ENCODE data around the gene FAM83E. TPM values are rescaled to one million over a fixed set of nuclear protein-coding genes. Genes with fewer than 3 reads are reported as not detected.

The FAM83E gene
- total RNA-seq, 1 experiment from 2014 or later: 8.8 TPM

DNA sequence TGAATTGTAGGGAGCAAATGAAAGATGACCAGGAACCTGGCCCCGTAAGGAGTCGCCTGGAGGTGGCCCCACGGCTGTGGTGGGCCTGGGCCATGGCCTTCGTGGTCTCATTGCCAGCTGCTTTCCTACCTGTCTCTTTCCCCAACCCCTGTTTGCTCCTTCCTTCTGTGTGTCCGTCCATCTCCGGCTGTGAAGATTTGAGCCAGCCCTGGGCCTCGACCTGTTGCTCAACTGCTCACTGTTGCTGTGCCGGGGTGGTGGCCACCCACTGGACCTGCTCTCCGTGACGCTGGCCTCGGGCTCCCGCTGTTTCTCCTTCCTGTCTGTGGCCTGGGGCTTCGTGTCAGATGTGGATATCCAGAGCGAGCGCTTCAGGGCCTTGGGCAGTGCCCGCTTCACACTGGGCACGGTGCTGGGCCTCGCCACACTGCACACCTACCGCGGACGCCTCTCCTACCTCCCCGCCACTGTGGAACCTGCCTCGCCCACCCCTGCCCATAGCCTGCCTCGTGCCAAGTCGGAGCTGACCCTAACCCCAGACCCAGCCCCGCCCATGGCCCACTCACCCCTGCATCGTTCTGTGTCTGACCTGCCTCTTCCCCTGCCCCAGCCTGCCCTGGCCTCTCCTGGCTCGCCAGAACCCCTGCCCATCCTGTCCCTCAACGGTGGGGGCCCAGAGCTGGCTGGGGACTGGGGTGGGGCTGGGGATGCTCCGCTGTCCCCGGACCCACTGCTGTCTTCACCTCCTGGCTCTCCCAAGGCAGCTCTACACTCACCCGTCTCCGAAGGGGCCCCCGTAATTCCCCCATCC is 13.8 kb upstream of the FAM83E start (continued):
- TF ChIP-seq, protein P1, sequence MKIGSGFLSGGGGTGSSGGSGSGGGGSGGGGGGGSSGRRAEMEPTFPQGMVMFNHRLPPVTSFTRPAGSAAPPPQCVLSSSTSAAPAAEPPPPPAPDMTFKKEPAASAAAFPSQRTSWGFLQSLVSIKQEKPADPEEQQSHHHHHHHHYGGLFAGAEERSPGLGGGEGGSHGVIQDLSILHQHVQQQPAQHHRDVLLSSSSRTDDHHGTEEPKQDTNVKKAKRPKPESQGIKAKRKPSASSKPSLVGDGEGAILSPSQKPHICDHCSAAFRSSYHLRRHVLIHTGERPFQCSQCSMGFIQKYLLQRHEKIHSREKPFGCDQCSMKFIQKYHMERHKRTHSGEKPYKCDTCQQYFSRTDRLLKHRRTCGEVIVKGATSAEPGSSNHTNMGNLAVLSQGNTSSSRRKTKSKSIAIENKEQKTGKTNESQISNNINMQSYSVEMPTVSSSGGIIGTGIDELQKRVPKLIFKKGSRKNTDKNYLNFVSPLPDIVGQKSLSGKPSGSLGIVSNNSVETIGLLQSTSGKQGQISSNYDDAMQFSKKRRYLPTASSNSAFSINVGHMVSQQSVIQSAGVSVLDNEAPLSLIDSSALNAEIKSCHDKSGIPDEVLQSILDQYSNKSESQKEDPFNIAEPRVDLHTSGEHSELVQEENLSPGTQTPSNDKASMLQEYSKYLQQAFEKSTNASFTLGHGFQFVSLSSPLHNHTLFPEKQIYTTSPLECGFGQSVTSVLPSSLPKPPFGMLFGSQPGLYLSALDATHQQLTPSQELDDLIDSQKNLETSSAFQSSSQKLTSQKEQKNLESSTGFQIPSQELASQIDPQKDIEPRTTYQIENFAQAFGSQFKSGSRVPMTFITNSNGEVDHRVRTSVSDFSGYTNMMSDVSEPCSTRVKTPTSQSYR (CRISPR knock-in tag; IDR thresholded peaks at IDR 0.05): no peak
- TF ChIP-seq, protein P2, sequence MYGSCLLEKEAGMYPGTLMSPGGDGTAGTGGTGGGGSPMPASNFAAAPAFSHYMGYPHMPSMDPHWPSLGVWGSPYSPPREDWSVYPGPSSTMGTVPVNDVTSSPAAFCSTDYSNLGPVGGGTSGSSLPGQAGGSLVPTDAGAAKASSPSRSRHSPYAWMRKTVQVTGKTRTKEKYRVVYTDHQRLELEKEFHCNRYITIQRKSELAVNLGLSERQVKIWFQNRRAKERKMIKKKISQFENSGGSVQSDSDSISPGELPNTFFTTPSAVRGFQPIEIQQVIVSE (CRISPR knock-in tag; IDR thresholded peaks at IDR 0.05; ENCODE audit: borderline replicate concordance): no peak

DNA sequence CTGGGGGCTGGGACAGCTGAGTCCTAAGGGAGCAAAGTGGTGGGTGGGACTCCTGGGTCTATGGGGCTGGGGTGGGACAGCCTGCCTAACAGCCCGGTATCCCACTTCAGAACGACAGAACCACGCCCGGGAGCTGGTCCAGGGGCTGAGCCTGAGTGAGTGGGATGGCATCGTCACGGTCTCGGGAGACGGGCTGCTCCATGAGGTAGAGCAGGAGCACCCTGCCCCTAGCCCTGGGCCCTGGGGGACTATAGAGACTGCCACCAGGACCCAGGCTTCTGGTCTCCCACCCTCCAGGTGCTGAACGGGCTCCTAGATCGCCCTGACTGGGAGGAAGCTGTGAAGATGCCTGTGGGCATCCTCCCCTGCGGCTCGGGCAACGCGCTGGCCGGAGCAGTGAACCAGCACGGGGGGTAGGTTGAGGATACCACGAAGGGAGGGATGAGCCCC is 13.0 kb upstream of the FAM83E start:
- Mint-ChIP-seq H3K27ac (no peak overlapping the region), H3K4me3 (no peak overlapping the region), H3K27me3 (ENCODE audit: low read depth) (no peaks in the 10 kb centered on the region), H3K4me1 (peaks cover 31% of the 10 kb centered on the region), H3K9me3 (no peaks in the 10 kb centered on the region), H3K36me3 (no peaks in the 10 kb centered on the region)
- CTCF ChIA-PET: interaction anchor here (0.8 kb wide), 1 partner anchor 39 kb away, joined by 3 read pairs; no protein-coding TSS in a partner anchor
- DNase-seq (ENCODE audit: low spot score) (no peak), ATAC-seq (no peak)
- TF ChIP-seq, protein P3, sequence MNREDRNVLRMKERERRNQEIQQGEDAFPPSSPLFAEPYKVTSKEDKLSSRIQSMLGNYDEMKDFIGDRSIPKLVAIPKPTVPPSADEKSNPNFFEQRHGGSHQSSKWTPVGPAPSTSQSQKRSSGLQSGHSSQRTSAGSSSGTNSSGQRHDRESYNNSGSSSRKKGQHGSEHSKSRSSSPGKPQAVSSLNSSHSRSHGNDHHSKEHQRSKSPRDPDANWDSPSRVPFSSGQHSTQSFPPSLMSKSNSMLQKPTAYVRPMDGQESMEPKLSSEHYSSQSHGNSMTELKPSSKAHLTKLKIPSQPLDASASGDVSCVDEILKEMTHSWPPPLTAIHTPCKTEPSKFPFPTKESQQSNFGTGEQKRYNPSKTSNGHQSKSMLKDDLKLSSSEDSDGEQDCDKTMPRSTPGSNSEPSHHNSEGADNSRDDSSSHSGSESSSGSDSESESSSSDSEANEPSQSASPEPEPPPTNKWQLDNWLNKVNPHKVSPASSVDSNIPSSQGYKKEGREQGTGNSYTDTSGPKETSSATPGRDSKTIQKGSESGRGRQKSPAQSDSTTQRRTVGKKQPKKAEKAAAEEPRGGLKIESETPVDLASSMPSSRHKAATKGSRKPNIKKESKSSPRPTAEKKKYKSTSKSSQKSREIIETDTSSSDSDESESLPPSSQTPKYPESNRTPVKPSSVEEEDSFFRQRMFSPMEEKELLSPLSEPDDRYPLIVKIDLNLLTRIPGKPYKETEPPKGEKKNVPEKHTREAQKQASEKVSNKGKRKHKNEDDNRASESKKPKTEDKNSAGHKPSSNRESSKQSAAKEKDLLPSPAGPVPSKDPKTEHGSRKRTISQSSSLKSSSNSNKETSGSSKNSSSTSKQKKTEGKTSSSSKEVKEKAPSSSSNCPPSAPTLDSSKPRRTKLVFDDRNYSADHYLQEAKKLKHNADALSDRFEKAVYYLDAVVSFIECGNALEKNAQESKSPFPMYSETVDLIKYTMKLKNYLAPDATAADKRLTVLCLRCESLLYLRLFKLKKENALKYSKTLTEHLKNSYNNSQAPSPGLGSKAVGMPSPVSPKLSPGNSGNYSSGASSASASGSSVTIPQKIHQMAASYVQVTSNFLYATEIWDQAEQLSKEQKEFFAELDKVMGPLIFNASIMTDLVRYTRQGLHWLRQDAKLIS (CRISPR knock-in tag; IDR thresholded peaks at IDR 0.05; ENCODE audit: borderline replicate concordance): no peak
- TF ChIP-seq TP53 (CRISPR knock-in tag; IDR thresholded peaks at IDR 0.05) (no peak), FOXJ3 (CRISPR knock-in tag; IDR thresholded peaks at IDR 0.05; ENCODE audit: borderline replicate concordance) (no peak), CREB1 (CRISPR knock-in tag; IDR thresholded peaks at IDR 0.05) (no peak), ATF1 (CRISPR knock-in tag; IDR thresholded peaks at IDR 0.05) (no peak), JUN (CRISPR knock-in tag; IDR thresholded peaks at IDR 0.05) (no peak), RORB (CRISPR knock-in tag; IDR thresholded peaks at IDR 0.05) (no peak)
- TF ChIP-seq, protein P4, sequence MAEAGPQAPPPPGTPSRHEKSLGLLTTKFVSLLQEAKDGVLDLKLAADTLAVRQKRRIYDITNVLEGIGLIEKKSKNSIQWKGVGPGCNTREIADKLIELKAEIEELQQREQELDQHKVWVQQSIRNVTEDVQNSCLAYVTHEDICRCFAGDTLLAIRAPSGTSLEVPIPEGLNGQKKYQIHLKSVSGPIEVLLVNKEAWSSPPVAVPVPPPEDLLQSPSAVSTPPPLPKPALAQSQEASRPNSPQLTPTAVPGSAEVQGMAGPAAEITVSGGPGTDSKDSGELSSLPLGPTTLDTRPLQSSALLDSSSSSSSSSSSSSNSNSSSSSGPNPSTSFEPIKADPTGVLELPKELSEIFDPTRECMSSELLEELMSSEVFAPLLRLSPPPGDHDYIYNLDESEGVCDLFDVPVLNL (CRISPR knock-in tag; IDR thresholded peaks at IDR 0.05; ENCODE audit: borderline replicate concordance, low read depth): no peak
- TF ChIP-seq, protein P5, sequence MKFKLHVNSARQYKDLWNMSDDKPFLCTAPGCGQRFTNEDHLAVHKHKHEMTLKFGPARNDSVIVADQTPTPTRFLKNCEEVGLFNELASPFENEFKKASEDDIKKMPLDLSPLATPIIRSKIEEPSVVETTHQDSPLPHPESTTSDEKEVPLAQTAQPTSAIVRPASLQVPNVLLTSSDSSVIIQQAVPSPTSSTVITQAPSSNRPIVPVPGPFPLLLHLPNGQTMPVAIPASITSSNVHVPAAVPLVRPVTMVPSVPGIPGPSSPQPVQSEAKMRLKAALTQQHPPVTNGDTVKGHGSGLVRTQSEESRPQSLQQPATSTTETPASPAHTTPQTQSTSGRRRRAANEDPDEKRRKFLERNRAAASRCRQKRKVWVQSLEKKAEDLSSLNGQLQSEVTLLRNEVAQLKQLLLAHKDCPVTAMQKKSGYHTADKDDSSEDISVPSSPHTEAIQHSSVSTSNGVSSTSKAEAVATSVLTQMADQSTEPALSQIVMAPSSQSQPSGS (CRISPR knock-in tag; IDR thresholded peaks at IDR 0.05; ENCODE audit: borderline replicate concordance, low read depth): no peak
- POLR2A ChIA-PET: interaction anchor here (1.0 to 1.3 kb wide), 3 partner anchors 9 to 13 kb away, joined by 3 read pairs; partner anchors contain the start of genes FAM83E and RPL18
